Left forelimb (tissue), 1 donor: ENCODE measurements around the gene SMC3.

Source experiments
- DNase-seq: peaks from one replicate; pipeline ENCODE4 v3.0.0-alpha.2; 2018; ENCODE audit warnings: low spot score

SMC3 gene

GRCh38 chr10:110546077-110546476 lies 21.4 kb upstream of the SMC3 start:
- DNase-seq: no peak

- no peak for DNase-seq
Measured at GRCh38 chr10:110546499-110547110, 20.9 kb upstream of the SMC3 start.

GRCh38 chr10:110547139-110547761 lies 20.2 kb upstream of the SMC3 start:
- no peak for DNase-seq

- no peak for DNase-seq
Measured at GRCh38 chr10:110548002-110548401, 19.5 kb upstream of the SMC3 start.

- no peak for DNase-seq
Measured at GRCh38 chr10:110549211-110549610, 18.3 kb upstream of the SMC3 start.

GRCh38 chr10:110553905-110554304 lies 13.6 kb upstream of the SMC3 start:
- no peak for DNase-seq

- no peak for DNase-seq
Measured at GRCh38 chr10:110556296-110556695, 11.2 kb upstream of the SMC3 start.

- DNase-seq: no peak
Measured at GRCh38 chr10:110556969-110557601, 10.4 kb upstream of the SMC3 start.

GRCh38 chr10:110558041-110558440 lies 9.5 kb upstream of the SMC3 start:
- DNase-seq: no peak

GRCh38 chr10:110560012-110560411 lies 7.5 kb upstream of the SMC3 start:
- no peak for DNase-seq

- DNase-seq: no peak
Measured at GRCh38 chr10:110561292-110561691, 6.2 kb upstream of the SMC3 start.

GRCh38 chr10:110562348-110562747 lies 5.1 kb upstream of the SMC3 start:
- no peak for DNase-seq

- DNase-seq: no peak
Measured at GRCh38 chr10:110563132-110563531, 4.4 kb upstream of the SMC3 start.

- no peak for DNase-seq
Measured at GRCh38 chr10:110566472-110567200, 859 bp upstream of the SMC3 start.

- DNase-seq: peak; percentile 72
Measured at GRCh38 chr10:110568055-110568735, 700 bp downstream of the SMC3 start.

GRCh38 chr10:110569122-110569521 lies 1.6 kb downstream of the SMC3 start:
- no peak for DNase-seq

- no peak for DNase-seq
Measured at GRCh38 chr10:110569736-110570135, 2.2 kb downstream of the SMC3 start.

GRCh38 chr10:110571093-110571743 lies 3.7 kb downstream of the SMC3 start:
- no peak for DNase-seq

- no peak for DNase-seq
Measured at GRCh38 chr10:110572862-110573261, 5.4 kb downstream of the SMC3 start.

- DNase-seq: no peak
Measured at GRCh38 chr10:110574420-110574819, 6.9 kb downstream of the SMC3 start.

GRCh38 chr10:110576220-110576619 lies 8.7 kb downstream of the SMC3 start:
- DNase-seq: no peak

GRCh38 chr10:110577056-110577455 lies 9.6 kb downstream of the SMC3 start:
- DNase-seq: no peak
